LNCAP (cell line): ENCODE measurements around the gene DNAJC8.

Source experiments
- TF ChIP-seq, protein P1 (sequence below): fragments of 450-650 bp; IDR thresholded peaks from 2 replicates; pipeline ENCODE4 v1.5.1; 2017; ENCODE audit warnings: mild to moderate bottlenecking

DNAJC8 gene

DNA sequence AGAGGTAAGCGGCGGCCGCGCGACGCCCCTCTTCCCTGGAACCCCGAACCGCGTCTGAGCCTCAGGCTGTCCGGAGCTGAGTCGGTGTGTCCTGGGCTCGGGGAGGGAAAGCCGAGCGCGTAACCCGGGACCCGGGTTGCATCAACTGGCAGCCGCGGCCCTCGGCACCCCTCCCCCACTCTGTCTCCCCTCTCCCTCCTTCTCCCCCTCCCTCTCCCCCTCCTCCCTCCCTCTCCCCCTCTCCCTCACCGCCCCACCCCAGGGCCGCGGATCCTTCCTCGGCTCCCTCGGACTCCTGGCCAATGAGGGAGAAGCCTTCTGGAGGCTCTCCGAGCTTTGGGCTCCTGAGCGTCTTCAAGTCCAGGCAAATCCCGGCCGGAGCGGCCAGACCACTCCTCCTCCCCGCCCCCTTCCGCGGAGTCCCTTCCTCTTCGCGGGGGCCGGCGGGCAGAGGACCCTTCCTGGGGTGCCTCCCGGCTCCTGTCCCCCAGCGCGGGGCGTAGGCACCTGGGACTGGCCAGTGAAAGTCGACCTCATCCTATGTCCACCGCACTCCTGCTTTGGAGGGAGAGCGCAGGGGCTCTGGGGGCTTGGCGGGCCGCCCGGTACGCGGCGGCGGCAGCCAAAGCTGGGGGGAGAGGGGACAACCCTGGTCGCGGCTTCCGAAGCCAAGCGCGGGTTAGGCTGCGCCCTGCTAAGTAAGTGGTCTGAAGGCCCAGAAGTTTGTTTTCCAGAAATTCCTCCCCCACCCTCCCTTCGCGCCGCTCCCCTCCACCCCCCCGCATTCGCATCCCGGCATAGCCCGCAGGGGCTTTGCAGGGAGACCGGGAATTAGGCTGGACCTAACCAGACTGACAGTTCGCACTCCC is 27.3 kb upstream of the DNAJC8 start:
- TF ChIP-seq, protein P1, sequence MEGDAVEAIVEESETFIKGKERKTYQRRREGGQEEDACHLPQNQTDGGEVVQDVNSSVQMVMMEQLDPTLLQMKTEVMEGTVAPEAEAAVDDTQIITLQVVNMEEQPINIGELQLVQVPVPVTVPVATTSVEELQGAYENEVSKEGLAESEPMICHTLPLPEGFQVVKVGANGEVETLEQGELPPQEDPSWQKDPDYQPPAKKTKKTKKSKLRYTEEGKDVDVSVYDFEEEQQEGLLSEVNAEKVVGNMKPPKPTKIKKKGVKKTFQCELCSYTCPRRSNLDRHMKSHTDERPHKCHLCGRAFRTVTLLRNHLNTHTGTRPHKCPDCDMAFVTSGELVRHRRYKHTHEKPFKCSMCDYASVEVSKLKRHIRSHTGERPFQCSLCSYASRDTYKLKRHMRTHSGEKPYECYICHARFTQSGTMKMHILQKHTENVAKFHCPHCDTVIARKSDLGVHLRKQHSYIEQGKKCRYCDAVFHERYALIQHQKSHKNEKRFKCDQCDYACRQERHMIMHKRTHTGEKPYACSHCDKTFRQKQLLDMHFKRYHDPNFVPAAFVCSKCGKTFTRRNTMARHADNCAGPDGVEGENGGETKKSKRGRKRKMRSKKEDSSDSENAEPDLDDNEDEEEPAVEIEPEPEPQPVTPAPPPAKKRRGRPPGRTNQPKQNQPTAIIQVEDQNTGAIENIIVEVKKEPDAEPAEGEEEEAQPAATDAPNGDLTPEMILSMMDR: no peak

DNA sequence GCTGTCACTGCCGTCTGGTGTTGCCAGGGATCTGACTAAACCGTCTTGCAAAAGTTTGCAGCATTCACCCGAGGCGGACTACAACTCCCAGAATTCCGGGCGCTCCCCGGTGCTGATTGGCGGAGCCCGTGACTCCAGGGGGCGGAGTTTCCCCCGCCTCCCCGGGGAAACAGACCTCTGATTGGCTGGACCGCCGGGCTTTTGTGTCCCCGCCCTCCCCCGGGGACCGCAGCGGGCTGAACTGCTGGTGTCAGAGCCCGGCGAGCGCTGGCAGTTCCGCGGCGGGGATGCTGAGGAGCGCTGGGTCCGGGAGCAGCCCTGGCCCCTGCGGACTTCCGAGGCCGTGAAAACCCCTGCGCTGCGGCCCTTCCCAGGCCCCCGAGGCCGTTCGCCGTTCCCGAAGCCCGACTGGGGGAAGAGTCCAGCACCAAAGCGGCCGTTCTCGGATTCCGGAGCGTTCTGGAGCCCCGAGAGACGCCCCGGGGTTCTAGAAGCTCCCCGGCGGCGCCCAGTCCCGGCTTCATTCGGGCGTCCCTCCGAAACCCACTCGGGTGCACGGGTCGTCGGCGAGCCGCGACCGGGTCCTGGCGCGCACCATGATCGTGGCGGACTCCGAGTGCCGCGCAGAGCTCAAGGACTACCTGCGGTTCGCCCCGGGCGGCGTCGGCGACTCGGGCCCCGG is 26.6 kb upstream of the DNAJC8 start, which contains the start of gene SESN2:
Gene SESN2, plus strand, starts transcription at position 267 of the 682 bp plus-strand sequence. Its CDS starts 330 bp downstream, at position 597.
- TF ChIP-seq, protein P1: no peak

DNA sequence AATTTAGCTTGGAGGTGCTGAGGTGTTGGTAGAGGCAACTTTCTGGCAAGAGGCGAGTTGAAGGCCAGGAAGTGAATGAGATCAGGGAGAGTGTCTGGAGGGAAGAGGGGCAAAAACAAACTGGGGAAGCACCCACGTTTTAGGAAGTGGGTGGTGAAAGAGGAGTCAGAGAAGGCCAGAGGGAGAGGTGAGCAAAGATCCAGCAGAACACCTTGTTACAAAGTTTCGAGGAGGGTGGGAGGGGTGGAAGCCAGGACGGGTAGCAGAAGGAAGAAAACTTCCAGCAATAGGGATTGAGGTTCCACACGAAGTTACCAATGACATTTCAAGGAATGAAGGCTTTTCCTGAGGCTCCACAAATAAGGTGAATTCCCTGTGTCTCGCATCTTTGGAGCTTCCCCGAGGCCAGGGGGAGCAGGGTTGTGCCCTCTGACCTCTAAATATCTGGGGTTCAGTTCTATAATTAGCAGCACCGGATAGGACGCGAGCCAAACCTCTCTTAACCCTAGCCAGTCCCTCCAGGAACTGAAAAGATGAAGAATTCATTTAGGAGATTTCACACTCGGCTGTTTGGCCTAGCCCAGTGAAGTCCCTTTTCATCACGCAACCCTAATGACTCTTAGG is 25.9 kb upstream of the DNAJC8 start:
- TF ChIP-seq, protein P1: no peak

- TF ChIP-seq, protein P1: no peak
Observed at GRCh38 chr1:28257736-28258135, 24.9 kb upstream of the DNAJC8 start.

DNA sequence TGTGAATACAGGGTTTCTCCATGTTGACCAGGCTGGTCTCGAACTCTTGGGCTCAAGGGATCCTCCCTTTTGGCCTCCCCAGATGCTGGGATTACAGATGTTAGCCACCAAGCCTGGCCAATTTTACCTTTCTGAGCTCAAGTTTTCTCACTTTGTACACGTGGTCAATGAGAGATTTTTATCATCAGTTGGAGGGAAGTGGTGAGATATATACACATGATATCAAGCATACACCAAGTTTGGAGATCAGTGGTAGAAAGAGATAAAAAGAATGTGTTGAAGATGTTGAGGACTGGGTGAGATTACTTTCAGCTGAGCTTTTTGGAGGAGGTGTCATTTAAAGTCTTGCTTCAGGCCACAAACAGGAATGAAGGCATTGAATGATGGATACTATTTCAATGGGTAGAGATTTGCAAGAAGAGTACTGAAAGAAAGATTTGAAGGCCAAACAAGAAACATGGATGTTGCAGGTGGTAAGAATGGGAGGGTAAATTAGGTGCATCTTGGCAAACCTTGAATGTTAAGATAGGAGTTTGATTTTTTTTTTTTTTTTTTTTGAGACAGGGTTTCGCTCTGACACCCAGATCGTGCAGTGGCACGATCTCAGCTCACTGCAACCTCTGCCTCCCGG is 23.5 kb upstream of the DNAJC8 start:
- TF ChIP-seq, protein P1: no peak

DNA sequence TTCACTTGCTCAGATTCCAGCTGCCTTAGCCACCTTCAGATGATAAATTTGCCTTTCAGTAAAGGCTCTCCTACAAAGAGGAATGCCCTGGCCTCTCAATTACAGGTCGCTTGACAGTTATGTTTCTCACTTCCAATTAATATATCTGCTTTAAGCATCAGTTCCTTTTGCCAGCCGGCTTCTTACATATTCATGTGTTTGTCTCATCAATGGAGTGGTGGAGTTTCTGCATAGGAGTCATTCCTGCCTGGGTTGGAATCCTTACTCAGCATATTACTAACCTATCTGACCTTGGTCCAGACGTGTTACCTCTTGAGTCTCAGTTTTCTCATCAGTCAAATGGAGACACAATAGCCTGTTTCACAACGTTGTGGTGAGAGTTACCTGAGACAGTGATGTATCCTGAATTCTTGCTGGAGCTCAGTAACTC is 17.1 kb upstream of the DNAJC8 start:
- TF ChIP-seq, protein P1: no peak
